Raji (cell line): ENCODE results near the gene JKAMP.

Source experiments
- POLR2A ChIP-seq: IDR thresholded peaks from 2 replicates; pipeline ENCODE4 v1.6.1; 2011; ENCODE audit warnings: low read depth, low read length, control low read depth; ENCODE audit not compliant: insufficient read depth

JKAMP gene, protein sequence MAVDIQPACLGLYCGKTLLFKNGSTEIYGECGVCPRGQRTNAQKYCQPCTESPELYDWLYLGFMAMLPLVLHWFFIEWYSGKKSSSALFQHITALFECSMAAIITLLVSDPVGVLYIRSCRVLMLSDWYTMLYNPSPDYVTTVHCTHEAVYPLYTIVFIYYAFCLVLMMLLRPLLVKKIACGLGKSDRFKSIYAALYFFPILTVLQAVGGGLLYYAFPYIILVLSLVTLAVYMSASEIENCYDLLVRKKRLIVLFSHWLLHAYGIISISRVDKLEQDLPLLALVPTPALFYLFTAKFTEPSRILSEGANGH

DNA sequence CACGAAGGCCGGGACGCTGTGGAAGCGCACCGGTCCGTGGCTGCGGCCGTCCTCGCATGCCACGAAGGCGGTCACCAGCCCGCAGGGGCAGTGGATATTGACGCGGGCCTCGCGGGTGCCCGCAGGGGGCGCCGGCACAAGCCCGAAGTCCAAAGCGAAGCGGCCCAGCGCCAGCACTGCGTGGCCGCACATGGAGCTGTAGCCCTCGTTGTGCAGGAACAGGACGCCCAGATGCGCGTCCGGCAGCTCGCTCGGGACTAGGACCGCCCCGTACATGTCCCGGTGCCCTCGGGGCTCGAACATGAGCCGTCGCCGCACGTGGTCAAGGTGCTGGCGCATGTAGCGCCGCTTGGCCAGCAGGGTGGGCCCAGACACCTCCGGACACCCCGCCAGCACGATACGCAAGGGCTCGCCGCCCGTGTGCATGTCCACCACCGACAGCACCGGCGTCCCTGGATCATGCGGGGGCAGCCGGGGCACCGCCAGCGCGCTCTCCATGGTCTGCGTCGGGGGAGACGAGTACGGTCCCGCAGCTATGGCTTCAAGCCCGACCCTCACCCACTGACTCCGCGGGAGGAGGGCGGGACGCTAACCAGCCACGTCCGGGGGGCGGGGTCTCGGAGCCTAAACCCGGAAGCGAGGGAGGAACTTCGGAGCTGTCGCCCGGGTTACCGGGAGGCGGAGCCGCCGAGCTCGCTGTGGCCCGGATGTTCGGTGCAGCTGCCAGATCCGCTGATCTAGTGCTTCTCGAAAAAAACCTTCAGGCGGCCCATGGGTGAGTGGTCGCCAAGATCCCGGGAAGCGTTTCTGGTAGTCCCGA, at the start of gene JKAMP, which contains the start of gene L3HYPDH:
TSS of gene JKAMP (plus strand) at position 699 of the 820 bp plus-strand sequence. CDS start at position 772, 73 bp downstream.
TSS of gene L3HYPDH (minus strand) at position 590 of the 820 bp plus-strand sequence. CDS start at position 498, 92 bp downstream.
- TF ChIP-seq POLR2A = peak; percentile 96

DNA sequence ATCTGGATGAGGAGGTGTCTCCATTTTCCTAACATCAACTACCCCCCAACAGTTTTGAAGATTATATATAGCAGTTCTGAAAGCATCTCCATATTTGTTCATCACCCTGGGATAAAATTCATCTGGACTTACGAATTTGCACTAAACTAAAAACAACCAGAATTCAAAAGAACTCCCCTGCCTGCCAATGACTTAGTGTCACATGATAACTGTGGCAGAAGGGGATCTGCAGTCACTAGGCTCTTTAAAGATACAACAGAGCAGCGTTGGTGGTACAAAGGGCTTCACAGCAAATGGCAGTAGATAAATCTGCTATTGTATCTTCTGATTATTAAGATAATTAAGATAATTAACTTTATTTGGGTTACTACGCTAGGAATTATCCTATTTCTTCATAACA, 49.2 kb upstream of the JKAMP start:
- TF ChIP-seq POLR2A = no peak

DNA sequence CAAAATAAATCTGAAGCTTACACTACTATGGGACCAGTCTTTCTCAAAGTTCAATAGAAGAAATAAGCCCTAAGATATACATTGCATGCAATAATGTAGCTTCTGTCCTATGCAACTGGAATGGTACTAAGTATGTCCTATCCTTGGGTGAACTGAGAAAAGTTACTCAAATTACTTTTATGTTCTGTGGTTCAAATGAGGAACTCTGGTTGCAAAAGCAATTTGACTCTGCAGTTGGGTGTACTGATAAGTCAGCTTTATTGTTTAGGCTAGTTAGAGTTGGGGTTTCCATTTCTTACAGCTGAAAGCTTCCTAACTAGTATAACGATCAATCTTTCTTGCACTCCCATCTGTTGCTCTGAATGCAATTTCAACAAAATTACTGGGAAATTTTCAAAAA, 48.3 kb upstream of the JKAMP start:
- no peak for TF ChIP-seq POLR2A

DNA sequence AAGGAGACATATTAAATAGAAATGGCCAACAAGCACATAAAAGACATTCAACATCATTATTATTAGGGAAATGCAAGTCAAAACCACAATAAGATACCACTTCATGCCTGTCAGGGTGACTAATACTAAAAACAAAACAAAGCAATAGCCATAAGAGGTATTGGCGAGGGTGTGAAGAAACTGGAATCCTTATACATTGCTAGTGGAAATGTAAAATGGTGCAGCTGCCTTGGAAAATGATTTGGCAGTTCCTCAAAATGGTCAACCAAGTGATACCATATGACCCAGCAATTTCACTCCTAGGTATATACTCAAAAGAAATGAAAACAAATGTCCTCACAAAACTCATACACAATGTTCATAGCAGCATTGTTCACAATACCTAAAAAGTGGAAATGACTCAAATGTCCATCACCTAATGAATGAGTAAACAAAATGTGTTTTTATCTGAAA, 46.1 kb upstream of the JKAMP start:
- no peak for TF ChIP-seq POLR2A

DNA sequence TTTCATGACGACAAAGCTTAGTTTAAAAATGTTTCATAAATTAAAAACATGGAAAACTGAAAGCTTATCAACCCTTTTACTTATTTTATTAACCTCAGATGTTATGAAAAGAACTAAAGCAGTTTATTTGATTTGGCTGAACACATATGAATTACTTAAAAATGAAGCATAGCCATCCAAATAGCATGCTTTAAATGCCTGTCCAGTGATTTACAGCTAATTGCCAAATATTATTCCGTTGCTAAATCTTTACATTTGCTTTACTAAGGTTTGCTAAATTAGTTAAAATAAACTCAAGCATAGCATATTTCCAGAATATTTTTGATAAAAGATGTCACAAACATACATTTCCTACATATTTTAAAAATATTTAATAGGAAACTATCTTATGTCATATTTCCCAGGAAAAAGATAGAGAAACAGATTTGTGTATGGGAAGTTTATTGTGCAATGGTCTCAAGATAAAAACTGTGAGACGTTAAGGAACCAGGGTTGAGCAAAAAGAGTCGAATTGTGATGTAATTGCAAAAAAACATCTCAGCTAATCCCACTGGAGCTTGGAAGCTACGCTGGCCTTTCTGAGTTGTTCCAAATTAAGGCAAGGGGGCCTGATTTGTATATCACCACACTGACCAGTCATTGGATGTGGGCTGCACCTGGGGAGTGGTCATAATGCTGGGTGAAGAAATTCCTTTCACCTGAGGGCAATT, 44.9 kb upstream of the JKAMP start:
- no peak for TF ChIP-seq POLR2A

DNA sequence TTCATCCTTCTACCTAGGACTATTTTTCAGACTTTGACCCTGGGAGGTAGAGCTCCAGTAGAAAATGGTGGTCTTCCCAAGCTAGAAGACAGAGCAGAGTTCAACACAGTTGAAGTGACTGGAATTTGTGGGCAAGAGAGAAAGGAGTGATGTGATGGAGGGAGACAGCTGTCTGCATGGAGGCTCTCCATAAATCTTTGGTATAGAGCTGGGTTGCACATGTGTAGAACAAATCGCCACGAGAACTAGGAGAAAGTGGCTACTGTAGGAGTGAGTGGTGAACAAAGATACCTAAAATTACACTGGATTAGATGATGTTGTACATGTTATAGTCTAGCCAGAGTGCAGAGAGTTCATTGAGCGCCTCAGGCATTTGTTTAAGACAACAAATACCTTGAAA, 33.6 kb upstream of the JKAMP start:
- no peak for TF ChIP-seq POLR2A

DNA sequence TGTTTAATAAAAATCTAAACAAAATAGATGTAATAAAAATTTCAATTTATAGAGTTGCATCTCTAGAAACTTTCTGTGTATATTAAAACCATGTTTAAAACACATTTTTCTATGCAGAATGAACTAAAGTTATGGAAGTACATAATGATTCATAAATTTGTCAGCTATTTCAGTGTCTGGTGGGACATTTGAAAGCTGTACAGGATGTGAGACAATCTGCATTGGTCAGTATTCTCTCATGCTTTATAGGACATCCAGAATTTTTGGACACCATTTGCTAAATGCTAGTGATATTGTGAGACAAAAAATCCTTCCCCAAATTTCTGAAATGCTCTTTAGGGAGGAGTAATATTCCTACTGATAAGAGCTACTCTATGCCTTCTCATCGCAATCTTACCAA, 32.5 kb upstream of the JKAMP start:
- TF ChIP-seq POLR2A = no peak

DNA sequence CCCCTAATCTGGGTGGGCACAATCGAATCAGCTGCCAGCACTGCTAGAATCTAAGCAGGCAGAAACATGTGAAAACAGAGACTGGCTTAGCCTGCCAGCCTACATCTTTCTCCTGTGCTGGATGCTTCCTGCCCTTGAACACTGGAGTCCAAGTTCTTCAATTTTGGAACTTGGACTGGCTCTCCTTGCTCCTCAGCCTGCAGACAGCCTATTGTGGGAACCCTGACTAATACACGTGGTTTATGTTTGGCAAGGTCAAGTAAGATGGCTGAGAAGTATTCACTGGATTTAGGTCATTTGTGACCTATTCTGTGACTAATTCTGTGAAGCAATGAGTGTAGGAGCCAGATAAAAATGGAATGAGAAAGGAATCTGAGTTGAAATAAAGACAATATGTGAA, 30.2 kb upstream of the JKAMP start:
- no peak for TF ChIP-seq POLR2A

DNA sequence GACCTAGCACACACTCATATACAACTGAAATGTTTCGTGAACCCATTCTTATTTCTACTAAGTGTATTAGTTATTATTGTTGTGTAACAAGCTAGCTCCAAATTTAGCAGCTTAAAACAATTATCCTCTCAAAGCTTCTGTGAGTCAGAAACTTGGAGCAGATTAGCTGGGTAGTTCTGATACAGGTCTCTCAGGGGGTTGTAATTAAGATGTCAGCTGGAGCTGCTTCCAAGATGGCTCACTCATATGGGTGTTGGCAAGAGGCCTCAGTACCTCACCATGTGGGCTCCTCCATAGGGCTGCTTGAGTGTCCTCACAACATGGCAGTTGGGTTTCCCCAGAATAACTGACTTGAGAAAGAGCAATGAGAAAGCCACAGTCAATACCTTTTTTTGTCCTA, 28.9 kb upstream of the JKAMP start:
- no peak for TF ChIP-seq POLR2A

DNA sequence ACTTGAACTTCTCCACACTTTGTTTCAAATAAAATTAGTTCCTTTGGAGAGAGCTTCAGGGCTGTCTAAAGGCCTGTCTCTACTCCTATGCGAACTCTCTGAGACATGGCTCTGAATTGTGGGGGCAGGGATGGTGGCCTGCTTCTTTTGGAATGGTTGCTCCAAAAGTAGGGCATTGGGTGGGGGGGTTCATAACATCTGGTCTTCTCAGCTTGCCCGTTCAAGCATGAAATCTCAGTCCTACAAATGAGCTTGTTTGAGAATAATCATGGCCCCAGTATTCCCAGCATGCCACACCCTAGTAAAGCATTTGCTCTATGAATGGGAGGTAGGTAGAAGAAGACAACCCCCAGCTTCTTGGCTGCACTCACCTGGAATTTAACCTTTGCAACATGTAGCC, 25.8 kb upstream of the JKAMP start:
- TF ChIP-seq POLR2A = no peak

DNA sequence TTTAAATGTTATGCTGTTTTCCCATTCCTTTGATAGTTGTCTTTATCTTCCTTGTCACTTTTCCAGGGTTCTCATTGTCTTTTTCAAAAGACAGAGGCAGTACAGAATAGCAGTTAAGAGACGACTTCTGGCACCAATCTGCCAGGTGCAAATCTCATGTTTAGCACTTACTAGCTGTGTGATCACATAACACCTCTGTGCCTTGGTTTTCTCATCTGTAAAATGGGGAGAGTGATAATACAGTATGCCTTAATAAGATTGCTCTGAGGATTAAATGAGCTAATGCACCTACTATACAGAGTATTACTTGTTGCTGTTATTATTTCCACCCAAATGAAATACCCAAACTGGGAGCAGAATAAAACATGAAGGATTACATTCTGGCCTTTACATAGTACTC, 23.9 kb upstream of the JKAMP start:
- no peak for TF ChIP-seq POLR2A

DNA sequence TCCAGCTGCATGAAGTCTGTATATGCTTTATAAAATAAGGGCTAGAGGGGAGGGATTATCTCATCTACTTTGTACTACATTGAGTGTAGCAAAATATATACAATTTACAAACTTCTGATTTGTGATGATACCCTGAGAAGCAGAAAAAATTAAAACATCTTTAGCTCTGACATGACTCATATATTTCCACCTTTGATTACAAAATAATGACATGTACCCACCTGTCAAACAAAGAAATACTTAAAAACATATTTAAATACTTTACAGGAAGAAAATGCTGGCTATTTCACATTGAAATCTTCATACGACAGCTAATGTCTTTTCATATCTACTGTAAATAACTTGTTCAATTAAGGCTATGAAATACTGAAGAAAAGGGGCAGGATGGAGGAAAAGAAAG, 22.4 kb upstream of the JKAMP start:
- no peak for TF ChIP-seq POLR2A

DNA sequence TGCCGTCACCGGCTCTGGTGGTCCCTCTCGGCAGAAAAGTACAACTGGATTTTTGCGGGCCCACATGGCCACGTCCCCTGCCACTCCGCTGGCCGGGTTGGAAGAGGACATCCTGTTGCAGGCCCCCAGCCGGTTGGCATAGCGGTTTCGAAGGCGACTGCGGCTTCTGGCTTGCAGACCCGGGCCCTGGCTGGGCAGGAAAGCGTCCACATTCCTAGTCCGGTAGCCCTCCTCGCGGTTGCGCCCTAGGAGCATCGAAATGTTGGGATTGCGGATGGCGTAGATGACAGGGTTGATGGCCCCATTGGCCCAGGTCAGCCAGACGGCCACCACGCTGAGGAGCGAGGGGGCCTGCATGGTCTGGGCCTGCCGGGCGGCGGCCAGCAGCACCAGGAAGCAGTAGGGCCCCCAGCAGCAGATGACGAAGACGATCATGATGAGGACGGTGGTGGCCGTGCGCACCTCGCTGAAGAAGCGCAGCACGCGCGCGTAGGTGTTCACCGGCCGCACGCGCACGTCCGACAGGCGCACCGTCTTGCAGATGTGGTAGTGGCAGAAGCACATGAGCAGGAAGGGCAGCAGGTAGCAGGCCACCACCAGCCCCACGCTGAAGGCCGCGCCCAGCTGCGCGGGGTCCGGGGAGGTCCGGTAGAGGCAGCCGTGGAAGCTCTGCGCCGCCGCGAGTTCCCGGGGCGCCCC, 20.4 kb upstream of the JKAMP start:
- TF ChIP-seq POLR2A = no peak

DNA sequence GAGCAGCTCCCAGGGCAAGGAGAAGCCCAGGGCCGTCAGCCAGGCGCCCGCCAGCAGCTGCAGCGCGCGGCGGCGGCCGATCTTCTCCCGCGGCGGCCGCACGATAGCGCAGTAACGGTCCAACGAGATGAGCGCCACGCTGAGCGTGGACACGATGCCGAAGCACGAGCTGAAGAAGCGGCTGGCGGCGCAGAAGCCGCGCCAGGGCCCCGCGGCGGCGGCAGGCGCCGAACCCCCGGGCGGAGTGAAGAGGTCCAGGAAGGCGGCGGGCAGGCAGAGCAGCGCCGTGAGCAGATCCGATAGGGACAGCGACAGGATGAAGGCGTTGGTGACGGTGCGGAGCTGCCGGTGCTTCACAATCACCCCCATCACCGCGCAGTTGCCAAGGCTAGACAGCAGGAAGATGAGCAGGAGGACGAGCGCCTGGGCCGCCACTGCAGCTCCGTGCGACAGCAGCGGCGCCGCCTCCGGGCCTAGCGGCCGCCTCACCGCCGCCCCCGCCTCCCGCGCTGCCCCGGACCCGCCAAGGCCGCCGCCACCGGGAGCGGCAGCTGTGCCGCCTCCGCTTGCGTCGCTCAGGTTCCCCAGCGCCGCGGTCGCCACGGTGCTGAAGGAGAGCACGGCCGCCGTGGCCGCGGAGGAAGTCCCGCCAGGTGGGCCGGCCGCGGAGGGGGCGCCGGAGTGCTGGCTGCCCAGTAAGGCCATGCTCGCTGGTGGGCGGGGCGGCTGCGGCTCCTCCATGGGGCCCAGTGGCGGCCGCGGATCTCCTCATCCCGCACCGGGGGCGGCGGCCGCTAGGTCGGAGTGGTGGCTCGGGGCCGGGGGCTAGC, 19.6 kb upstream of the JKAMP start:
- TF ChIP-seq POLR2A = no peak

DNA sequence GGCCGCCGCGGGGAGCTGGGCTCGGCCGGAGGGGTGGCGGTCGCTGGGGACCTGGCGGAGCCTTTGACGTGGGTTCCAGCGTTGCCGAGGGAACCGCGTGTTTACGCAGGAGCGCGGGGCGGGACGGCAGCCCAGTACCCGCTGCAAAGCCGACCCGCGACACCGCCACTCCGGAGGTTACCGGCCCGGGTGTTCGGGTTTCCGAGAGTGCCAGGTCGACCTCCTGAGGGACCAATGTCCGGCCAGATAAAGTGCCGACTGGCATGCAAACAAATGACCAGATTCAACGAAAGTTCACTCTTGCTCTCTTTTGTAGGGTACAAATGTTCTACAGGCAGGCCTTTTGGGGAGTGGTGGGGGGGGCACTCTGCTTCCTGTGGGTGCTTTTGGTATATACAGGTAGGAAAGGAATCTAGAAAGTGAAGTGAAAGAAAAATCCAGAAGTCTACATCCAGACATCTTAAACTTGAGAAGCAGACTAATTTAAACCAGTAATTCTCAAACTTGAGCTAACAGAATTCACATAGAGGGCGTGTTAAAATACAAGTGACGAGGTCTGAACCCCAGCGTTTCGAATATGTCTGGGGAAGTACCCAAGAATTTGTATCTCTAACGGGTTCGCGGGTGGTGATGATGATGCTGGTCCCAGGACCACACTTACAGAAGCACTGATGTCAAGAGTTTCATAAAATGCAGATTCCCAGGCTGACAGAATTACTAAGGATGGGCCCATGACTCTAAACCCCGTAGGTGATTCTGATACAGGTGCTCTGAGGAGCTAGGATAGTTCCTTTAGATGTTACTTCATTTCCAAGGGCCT, 18.8 kb upstream of the JKAMP start, which contains the start of gene GPR135:
TSS of gene GPR135 (minus strand) at position 65 of the 820 bp plus-strand sequence. CDS start 154 bp downstream, outside the sequence.
- no peak for TF ChIP-seq POLR2A
